GM23338 (cell line): ENCODE results near the gene MAGI3. TPM values are rescaled to one million over a fixed set of nuclear protein-coding genes. Genes with fewer than 3 reads are reported as not detected.

Experiments
- ATAC-seq: fragments of 200-7000 bp; cut with Tn5 transposase; 3 replicates; pipeline ENCODE4 v1.9.1; 2020
- DNase-seq: peaks from one replicate; pipeline ENCODE4 v3.0.0-alpha.2; 2015; ENCODE audit warnings: low spot score
- H2AFZ ChIP-seq: fragments of 200-600 bp; sonication (generic); 2 replicates; pipeline ENCODE4 v1.8.0; 2016; ENCODE audit warnings: antibody characterized with exemption, mild to moderate bottlenecking, moderate library complexity
- H3F3A ChIP-seq: fragments of 200-600 bp; sonication (generic); replicated peaks from 2 replicates; pipeline ENCODE4 v1.8.0; 2017; ENCODE audit warnings: antibody characterized with exemption, mixed run types, low read depth
- H3K27ac ChIP-seq: fragments of 200-600 bp; sonication (generic); 2 replicates; pipeline ENCODE4 v1.6.1; 2016; ENCODE audit warnings: low read depth
- H3K27me3 ChIP-seq: fragments of 200-600 bp; sonication (generic); 2 replicates; pipeline ENCODE4 v1.8.0; 2016; ENCODE audit warnings: mild to moderate bottlenecking, mixed run types, moderate library complexity; ENCODE audit not compliant: insufficient read depth
- H3K36me3 ChIP-seq: fragments of 200-600 bp; sonication (generic); 2 replicates; pipeline ENCODE4 v1.8.0; 2016; ENCODE audit warnings: mild to moderate bottlenecking; ENCODE audit not compliant: insufficient read depth
- H3K4me1 ChIP-seq: fragments of 200-600 bp; sonication (generic); 2 replicates; pipeline ENCODE4 v1.8.0; 2016; ENCODE audit warnings: mild to moderate bottlenecking, moderate library complexity; ENCODE audit not compliant: insufficient read depth
- H3K4me2 ChIP-seq: fragments of 200-600 bp; sonication (generic); 2 replicates; pipeline ENCODE4 v1.7.1; 2017; ENCODE audit warnings: mixed run types
- H3K4me3 ChIP-seq: fragments of 200-600 bp; sonication (generic); 2 replicates; pipeline ENCODE4 v1.6.1; 2016; ENCODE audit warnings: mixed run types
- H3K79me2 ChIP-seq: fragments of 200-600 bp; sonication (generic); replicated peaks from 2 replicates; pipeline ENCODE4 v1.8.0; 2017; ENCODE audit warnings: mild to moderate bottlenecking; ENCODE audit not compliant: insufficient read depth
- H3K9me2 ChIP-seq: fragments of 200-600 bp; sonication (generic); 2 replicates; pipeline ENCODE4 v1.8.0; 2017; ENCODE audit not compliant: insufficient read depth
- H4K20me1 ChIP-seq: fragments of 200-600 bp; sonication (generic); replicated peaks from 2 replicates; pipeline ENCODE4 v1.8.0; 2017; ENCODE audit warnings: mild to moderate bottlenecking; ENCODE audit not compliant: insufficient read depth
- H3K27ac Mint-ChIP-seq: 2 replicates; pipeline ENCODE4 v1.8.0; 2020; ENCODE audit warnings: inconsistent platforms, mild to moderate bottlenecking, moderate library complexity, mixed read lengths
- H3K27me3 Mint-ChIP-seq: 3 replicates; pipeline ENCODE4 v1.8.0; 2022; ENCODE audit warnings: low read depth, mild to moderate bottlenecking, moderate library complexity, mixed read lengths, inconsistent platforms; ENCODE audit not compliant: insufficient read depth, poor library complexity
- H3K36me3 Mint-ChIP-seq: 3 replicates; pipeline ENCODE4 v1.8.0; 2021; ENCODE audit warnings: low read depth, mild to moderate bottlenecking, inconsistent platforms, moderate library complexity, mixed read lengths
- H3K4me1 Mint-ChIP-seq: 3 replicates; pipeline ENCODE4 v1.8.0; 2020; ENCODE audit warnings: mild to moderate bottlenecking, inconsistent platforms, mixed read lengths
- H3K4me3 Mint-ChIP-seq: 3 replicates; pipeline ENCODE4 v1.8.0; 2021; ENCODE audit warnings: moderate library complexity, mild to moderate bottlenecking, inconsistent platforms, mixed read lengths
- H3K9me3 Mint-ChIP-seq: 3 replicates; pipeline ENCODE4 v1.8.0; 2020; ENCODE audit warnings: moderate library complexity, mild to moderate bottlenecking, inconsistent platforms, mixed read lengths
- CTCF ChIP-seq, 2 experiments: fragments of 200-600 bp in 1 of 2; sonication (generic) in 1 of 2; conservative IDR thresholded peaks; 2 replicates each; pipeline versions ENCODE4 v1.5.1 to v1.6.1; 2016 to 2017; ENCODE audit warnings: antibody characterized with exemption in 2 of 2, low read depth in 2 of 2, mild to moderate bottlenecking in 2 of 2, moderate library complexity in 1 of 2
- EZH2phosphoT487 ChIP-seq: fragments of 200-600 bp; sonication (generic); IDR thresholded peaks from one replicate; pipeline ENCODE4 v1.8.1; 2018; ENCODE audit warnings: antibody characterized with exemption; ENCODE audit not compliant: unreplicated experiment
- JUNB ChIP-seq: IDR thresholded peaks from one replicate; pipeline ENCODE4 v1.6.1; 2016; ENCODE audit warnings: antibody characterized with exemption; ENCODE audit not compliant: unreplicated experiment
- STAT1 ChIP-seq: IDR thresholded peaks from one replicate; pipeline ENCODE4 v1.6.1; 2016; ENCODE audit warnings: antibody characterized with exemption; ENCODE audit not compliant: unreplicated experiment
- ZNF114 ChIP-seq: fragments of 250-450 bp; sonication (Bioruptor Pico); IDR thresholded peaks from 2 replicates; pipeline ENCODE4 v1.5.0; 2020; ENCODE audit warnings: mild to moderate bottlenecking, moderate library complexity
- ZNF462 ChIP-seq: fragments of 250-450 bp; sonication (Bioruptor Pico); IDR thresholded peaks from 2 replicates; pipeline ENCODE4 v1.5.0; 2020; ENCODE audit warnings: mild to moderate bottlenecking, moderate library complexity
- polyA plus RNA-seq: library from polyadenylated mRNA; unstranded; fragments of >200 nt; fragmentation: Nextera tagmentation; extraction: Ambion mirVana; gene quantifications from 2 replicates; pipeline ENCODE4 v1.2.1, GENCODE V29; 2016
- total RNA-seq: library from RNA; depleted of rRNA; stranded (reverse); fragments of >200 nt; shearing (Covaris generic); gene quantifications from 2 replicates; pipeline ENCODE4 v1.2.3, GENCODE V29; 2014
- TF ChIP-seq, protein P1 (sequence below): IDR thresholded peaks from one replicate; pipeline ENCODE4 v1.6.1; 2018; ENCODE audit warnings: antibody characterized with exemption; ENCODE audit not compliant: unreplicated experiment
- TF ChIP-seq, protein P2 (sequence below): IDR thresholded peaks from 2 replicates; pipeline ENCODE4 v1.6.1; 2016; ENCODE audit warnings: antibody characterized with exemption

The MAGI3 gene
- total and polyA plus RNA-seq, 2 experiments from 2014 or later = 3.9 to 10.0 TPM

DNA sequence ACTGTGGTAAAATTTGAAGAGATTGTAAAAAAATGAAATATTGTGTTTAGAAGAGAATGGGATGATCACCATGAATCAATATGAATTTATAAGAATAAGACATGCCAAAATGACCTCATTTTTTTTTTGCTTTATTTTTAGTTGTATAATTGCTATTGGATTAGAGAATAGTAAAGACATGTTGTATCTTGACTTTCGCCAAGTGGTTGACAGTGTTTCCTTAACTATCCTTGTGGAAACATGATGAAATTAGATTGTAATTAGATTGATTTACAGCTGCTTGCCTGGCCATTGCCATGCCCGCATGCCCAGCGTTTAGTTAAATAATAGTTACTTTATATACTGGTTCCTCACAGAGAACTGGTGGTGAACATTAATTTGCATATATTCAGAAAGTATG lies 154.9 kb downstream of the MAGI3 start (continued):
- TF ChIP-seq ZNF462 = no peak

GRCh38 chr1:113545626-113546025 lies 155.3 kb downstream of the MAGI3 start:
- H3K27ac Mint-ChIP-seq = no peak overlapping the region
- Histone ChIP-seq H3K27ac (no peak overlapping the region), H3K79me2 (no peaks in the 10 kb centered on the region), H3K4me2 (no peak overlapping the region), H2AFZ (no peak overlapping the region), H3F3A (no peaks in the 10 kb centered on the region), H3K4me1 (peaks cover 18% of the 10 kb centered on the region), H4K20me1 (no peaks in the 10 kb centered on the region), H3K27me3 (no peaks in the 10 kb centered on the region), H3K4me3 (no peak overlapping the region), H3K36me3 (no peaks in the 10 kb centered on the region), H3K9me2 (peaks cover 3% of the 10 kb centered on the region; the same call in 1 of the 2 replicates)
- H3K9me3 Mint-ChIP-seq = no peaks in the 10 kb centered on the region
- ATAC-seq (no peak), DNase-seq (no peak)
- peaks cover 1% of the 10 kb centered on the region for H3K27me3 Mint-ChIP-seq
- H3K36me3 Mint-ChIP-seq = peaks cover 2% of the 10 kb centered on the region; the same call in 1 of the 3 replicates
- H3K4me3 Mint-ChIP-seq = no peak overlapping the region
- H3K4me1 Mint-ChIP-seq = peaks cover 19% of the 10 kb centered on the region
- TF ChIP-seq EZH2phosphoT487 = no peak
- TF ChIP-seq JUNB = no peak
- TF ChIP-seq, protein P1, sequence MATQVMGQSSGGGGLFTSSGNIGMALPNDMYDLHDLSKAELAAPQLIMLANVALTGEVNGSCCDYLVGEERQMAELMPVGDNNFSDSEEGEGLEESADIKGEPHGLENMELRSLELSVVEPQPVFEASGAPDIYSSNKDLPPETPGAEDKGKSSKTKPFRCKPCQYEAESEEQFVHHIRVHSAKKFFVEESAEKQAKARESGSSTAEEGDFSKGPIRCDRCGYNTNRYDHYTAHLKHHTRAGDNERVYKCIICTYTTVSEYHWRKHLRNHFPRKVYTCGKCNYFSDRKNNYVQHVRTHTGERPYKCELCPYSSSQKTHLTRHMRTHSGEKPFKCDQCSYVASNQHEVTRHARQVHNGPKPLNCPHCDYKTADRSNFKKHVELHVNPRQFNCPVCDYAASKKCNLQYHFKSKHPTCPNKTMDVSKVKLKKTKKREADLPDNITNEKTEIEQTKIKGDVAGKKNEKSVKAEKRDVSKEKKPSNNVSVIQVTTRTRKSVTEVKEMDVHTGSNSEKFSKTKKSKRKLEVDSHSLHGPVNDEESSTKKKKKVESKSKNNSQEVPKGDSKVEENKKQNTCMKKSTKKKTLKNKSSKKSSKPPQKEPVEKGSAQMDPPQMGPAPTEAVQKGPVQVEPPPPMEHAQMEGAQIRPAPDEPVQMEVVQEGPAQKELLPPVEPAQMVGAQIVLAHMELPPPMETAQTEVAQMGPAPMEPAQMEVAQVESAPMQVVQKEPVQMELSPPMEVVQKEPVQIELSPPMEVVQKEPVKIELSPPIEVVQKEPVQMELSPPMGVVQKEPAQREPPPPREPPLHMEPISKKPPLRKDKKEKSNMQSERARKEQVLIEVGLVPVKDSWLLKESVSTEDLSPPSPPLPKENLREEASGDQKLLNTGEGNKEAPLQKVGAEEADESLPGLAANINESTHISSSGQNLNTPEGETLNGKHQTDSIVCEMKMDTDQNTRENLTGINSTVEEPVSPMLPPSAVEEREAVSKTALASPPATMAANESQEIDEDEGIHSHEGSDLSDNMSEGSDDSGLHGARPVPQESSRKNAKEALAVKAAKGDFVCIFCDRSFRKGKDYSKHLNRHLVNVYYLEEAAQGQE = no peak
- TF ChIP-seq, protein P2, sequence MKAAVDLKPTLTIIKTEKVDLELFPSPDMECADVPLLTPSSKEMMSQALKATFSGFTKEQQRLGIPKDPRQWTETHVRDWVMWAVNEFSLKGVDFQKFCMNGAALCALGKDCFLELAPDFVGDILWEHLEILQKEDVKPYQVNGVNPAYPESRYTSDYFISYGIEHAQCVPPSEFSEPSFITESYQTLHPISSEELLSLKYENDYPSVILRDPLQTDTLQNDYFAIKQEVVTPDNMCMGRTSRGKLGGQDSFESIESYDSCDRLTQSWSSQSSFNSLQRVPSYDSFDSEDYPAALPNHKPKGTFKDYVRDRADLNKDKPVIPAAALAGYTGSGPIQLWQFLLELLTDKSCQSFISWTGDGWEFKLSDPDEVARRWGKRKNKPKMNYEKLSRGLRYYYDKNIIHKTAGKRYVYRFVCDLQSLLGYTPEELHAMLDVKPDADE = no peak
- no peak for TF ChIP-seq ZNF114 (CRISPR knock-in tag)
- no peak for TF ChIP-seq STAT1
- no peak for TF ChIP-seq CTCF (conservative IDR thresholded peaks at IDR 0.05; ENCODE audit: low read depth in 2 of 2)
